Measurements from ENCODE around the gene DIAPH2.
"Not testable (repeated sequence)": the region's sequence is repeated elsewhere in the genome, so short reads cannot be mapped to it uniquely, and the experiment has no call there.

Gene DIAPH2

GRCh38 chrX:97389761-97390192 lies 705.1 kb downstream of the DIAPH2 start:
- DNase-seq (ENCODE audit: low read depth), result no peak

GRCh38 chrX:97397371-97397770 lies 712.7 kb downstream of the DIAPH2 start:
- no peak for DNase-seq (ENCODE audit: low read depth)

GRCh38 chrX:97398030-97398551 lies 713.4 kb downstream of the DIAPH2 start:
- no peak for DNase-seq (ENCODE audit: low read depth)

GRCh38 chrX:97399400-97399799 lies 714.8 kb downstream of the DIAPH2 start:
- DNase-seq (ENCODE audit: low read depth), result no peak

GRCh38 chrX:97400492-97400891 lies 715.9 kb downstream of the DIAPH2 start:
- no peak for DNase-seq (ENCODE audit: low read depth)

- DNase-seq (ENCODE audit: low read depth), result no peak
These were observed 716.5 kb downstream of the DIAPH2 start for GRCh38 chrX:97401154-97401553.

- DNase-seq (ENCODE audit: low read depth), result no peak
These were observed 717.0 kb downstream of the DIAPH2 start for GRCh38 chrX:97401586-97402136.

GRCh38 chrX:97402333-97402732 lies 717.7 kb downstream of the DIAPH2 start:
- DNase-seq (ENCODE audit: low read depth), result no peak

- no peak for DNase-seq (ENCODE audit: low read depth)
These were observed 718.3 kb downstream of the DIAPH2 start for GRCh38 chrX:97402903-97403302.

- no peak for DNase-seq (ENCODE audit: low read depth)
These were observed 720.5 kb downstream of the DIAPH2 start for GRCh38 chrX:97405031-97405660.

- DNase-seq (ENCODE audit: low read depth), result not testable (repeated sequence)
These were observed 725.2 kb downstream of the DIAPH2 start for GRCh38 chrX:97409632-97410415.

- no peak for DNase-seq (ENCODE audit: low read depth)
These were observed 731.8 kb downstream of the DIAPH2 start for GRCh38 chrX:97416461-97416860.

- DNase-seq (ENCODE audit: low read depth), result no peak
These were observed 744.5 kb downstream of the DIAPH2 start for GRCh38 chrX:97429101-97429500.

GRCh38 chrX:97431281-97431680 lies 746.6 kb downstream of the DIAPH2 start:
- DNase-seq (ENCODE audit: low read depth), result no peak

GRCh38 chrX:97446298-97446882 lies 761.7 kb downstream of the DIAPH2 start:
- DNase-seq (ENCODE audit: low read depth), result no peak

GRCh38 chrX:97447306-97447705 lies 762.7 kb downstream of the DIAPH2 start:
- no peak for DNase-seq (ENCODE audit: low read depth)

- no peak for DNase-seq (ENCODE audit: low read depth)
These were observed 767.6 kb downstream of the DIAPH2 start for GRCh38 chrX:97452283-97452682.

- DNase-seq (ENCODE audit: low read depth), result no peak
These were observed 777.1 kb downstream of the DIAPH2 start for GRCh38 chrX:97461763-97462162.

GRCh38 chrX:97471071-97471470 lies 786.4 kb downstream of the DIAPH2 start:
- DNase-seq (ENCODE audit: low read depth), result no peak

- no peak for DNase-seq (ENCODE audit: low read depth)
These were observed 790.3 kb downstream of the DIAPH2 start for GRCh38 chrX:97474933-97475332.

- DNase-seq (ENCODE audit: low read depth), result no peak
These were observed 794.7 kb downstream of the DIAPH2 start for GRCh38 chrX:97479106-97479890.

- no peak for DNase-seq (ENCODE audit: low read depth)
These were observed 796.6 kb downstream of the DIAPH2 start for GRCh38 chrX:97481228-97481627.

All from activated T-cell treated with anti-CD3 and anti-CD28 coated beads for 48 hours (primary cell).